Stimulated activated CD4-positive, alpha-beta T cell treated with anti-CD3 and anti-CD28 coated beads, Interleukin-2, amount 100 ng/mL, for 24 hours (primary cell): ENCODE measurements around the gene CRIP1.
A peak's percentile ranks its signal among the peaks of the same experiment; 100 is the strongest.

Source experiments
- DNase-seq, 2 donors: peaks; one replicate each; pipeline ENCODE4 v3.0.0-alpha.2; 2020

The CRIP1 gene

GRCh38 chr14:105536691-105537579, 50.2 kb downstream of the CRIP1 start:
- no peak for DNase-seq

- peak; percentile 78 to 80 for DNase-seq
Observed at GRCh38 chr14:105537580-105538474, 51.1 kb downstream of the CRIP1 start.
